IMR-90 (cell line): ENCODE data around the gene TBCD. TPM values are rescaled to one million over a fixed set of nuclear protein-coding genes. Genes with fewer than 3 reads are reported as not detected.

Source experiments
- ATAC-seq: fragments of 200-7000 bp; cut with Tn5 transposase; 2 replicates; pipeline ENCODE4 v1.9.1; 2020; ENCODE audit warnings: low read depth, mild to moderate bottlenecking, moderate library complexity
- BruUV-seq: library from RNA; stranded (reverse); fragments of 400-500 nt; replicated peaks from 2 replicates; lab custom pipeline; 2021; lab: Mats Ljungman, UMichigan
- CTCF ChIA-PET: fragments of 300-600 bp; formaldehyde crosslinking; extraction: SDS; loops from one replicate; lab custom pipeline; 2021; ENCODE audit warnings: antibody characterized with exemption; lab: Yijun Ruan, JAX
- POLR2A ChIA-PET: fragments of 300-600 bp; sonication (Branson Sonifier 250); formaldehyde crosslinking; loops from one replicate; lab custom pipeline; 2022; ENCODE audit warnings: antibody characterized with exemption; ENCODE audit not compliant: unreplicated experiment; lab: Charles Lee
- DNase-seq: peaks from one replicate; pipeline ENCODE4 v3.0.0; 2013
- H2AFZ ChIP-seq: replicated peaks from 2 replicates; pipeline ENCODE3; 2013; ENCODE audit warnings: low read length, mild to moderate bottlenecking; ENCODE audit not compliant: poor library complexity
- H2AK5ac ChIP-seq: 2 replicates; pipeline ENCODE4 v1.6.1; 2013; ENCODE audit warnings: low read depth, low read length, inconsistent platforms
- H2AK9ac ChIP-seq: replicated peaks from 2 replicates; pipeline ENCODE3; 2013; ENCODE audit warnings: mild to moderate bottlenecking, low read depth, low read length, moderate library complexity; ENCODE audit not compliant: poor library complexity
- H2BK120ac ChIP-seq: 2 replicates; pipeline ENCODE4 v1.6.1; 2013; ENCODE audit warnings: low read depth, low read length, inconsistent platforms
- H2BK15ac ChIP-seq: 3 replicates; pipeline ENCODE4 v1.6.1; 2013; ENCODE audit warnings: low read depth, low read length, inconsistent platforms
- H2BK20ac ChIP-seq: 2 replicates; pipeline ENCODE4 v1.6.1; 2013; ENCODE audit warnings: low read depth, mild to moderate bottlenecking, inconsistent platforms, low read length, moderate library complexity
- H2BK5ac ChIP-seq: 2 replicates; pipeline ENCODE4 v1.6.1; 2013; ENCODE audit warnings: mild to moderate bottlenecking, low read depth, low read length, inconsistent platforms; ENCODE audit not compliant: poor library complexity, severe bottlenecking
- H3K14ac ChIP-seq: replicated peaks from 2 replicates; pipeline ENCODE4 v1.6.1; 2013; ENCODE audit warnings: low read depth, low read length, inconsistent platforms
- H3K18ac ChIP-seq: 2 replicates; pipeline ENCODE4 v1.6.1; 2013; ENCODE audit warnings: low read depth, low read length, control low read depth
- H3K23ac ChIP-seq: 2 replicates; pipeline ENCODE4 v1.6.1; 2013; ENCODE audit warnings: low read depth, low read length, inconsistent platforms
- H3K27ac ChIP-seq: 2 replicates; pipeline ENCODE4 v1.5.1; 2013; ENCODE audit warnings: mild to moderate bottlenecking, control low read depth, low read length; ENCODE audit not compliant: insufficient read depth
- H3K27me3 ChIP-seq: 2 replicates; pipeline ENCODE4 v1.6.1; 2013; ENCODE audit warnings: low read length; ENCODE audit not compliant: control insufficient read depth, insufficient read depth
- H3K36me3 ChIP-seq: 2 replicates; pipeline ENCODE4 v1.6.1; 2013; ENCODE audit warnings: low read length, mixed read lengths; ENCODE audit not compliant: control insufficient read depth, insufficient read depth
- H3K4ac ChIP-seq: 2 replicates; pipeline ENCODE4 v1.6.1; 2013; ENCODE audit warnings: low read depth, low read length, inconsistent platforms
- H3K4me1 ChIP-seq: 2 replicates; pipeline ENCODE4 v1.6.1; 2013; ENCODE audit warnings: low read length, mixed read lengths; ENCODE audit not compliant: control insufficient read depth, insufficient read depth
- H3K4me2 ChIP-seq: 2 replicates; pipeline ENCODE4 v1.6.1; 2013; ENCODE audit warnings: low read depth, mild to moderate bottlenecking, control low read depth, low read length, moderate library complexity
- H3K4me3 ChIP-seq: 2 replicates; pipeline ENCODE4 v1.5.1; 2013; ENCODE audit warnings: low read depth, mild to moderate bottlenecking, control low read depth, low read length, moderate library complexity; ENCODE audit not compliant: insufficient read depth
- H3K56ac ChIP-seq: 2 replicates; pipeline ENCODE4 v1.6.1; 2013; ENCODE audit warnings: low read length, inconsistent platforms; ENCODE audit not compliant: insufficient read depth; ENCODE audit errors: extremely low read depth
- H3K79me1 ChIP-seq, 2 experiments: 2 replicates each; pipeline ENCODE4 v1.6.1; 2013; ENCODE audit warnings: low read length in 2 of 2, inconsistent platforms in 1 of 2, low read depth in 1 of 2
- H3K9ac ChIP-seq: 2 replicates; pipeline ENCODE4 v1.6.1; 2013; ENCODE audit warnings: low read depth, low read length, control low read depth
- H3K9me1 ChIP-seq: 2 replicates; pipeline ENCODE4 v1.6.1; 2013; ENCODE audit warnings: low read length, inconsistent platforms; ENCODE audit not compliant: insufficient read depth
- H3K9me3 ChIP-seq: 2 replicates; pipeline ENCODE4 v1.6.1; 2013; ENCODE audit warnings: low read length; ENCODE audit not compliant: control insufficient read depth, insufficient read depth
- H4K20me1 ChIP-seq: 2 replicates; pipeline ENCODE4 v1.6.1; 2013; ENCODE audit warnings: low read length, inconsistent platforms; ENCODE audit not compliant: insufficient read depth
- H4K5ac ChIP-seq: 2 replicates; pipeline ENCODE4 v1.6.1; 2013; ENCODE audit warnings: mild to moderate bottlenecking, low read depth, low read length, control low read depth
- H4K8ac ChIP-seq, 2 experiments: 2 replicates each; pipeline ENCODE4 v1.6.1; 2013; ENCODE audit warnings: low read depth in 2 of 2, low read length in 2 of 2, control low read depth in 1 of 2, inconsistent platforms in 1 of 2
- H4K91ac ChIP-seq: 2 replicates; pipeline ENCODE4 v1.6.1; 2013; ENCODE audit warnings: low read depth, low read length, inconsistent platforms; ENCODE audit not compliant: insufficient read depth
- BHLHE40 ChIP-seq: fragments of 150-350 bp; IDR thresholded peaks from 2 replicates; pipeline ENCODE4 v1.6.1; 2016; ENCODE audit warnings: mild to moderate bottlenecking, low read depth, low read length
- CEBPB ChIP-seq: IDR thresholded peaks from 2 replicates; pipeline ENCODE4 v1.6.1; 2012; ENCODE audit warnings: low read depth, low read length, improper control_type of control experiment
- CHD1 ChIP-seq: IDR thresholded peaks from 2 replicates; pipeline ENCODE4 v1.6.1; 2012; ENCODE audit warnings: low read depth, low read length, improper control_type of control experiment
- FOS ChIP-seq: fragments of 150-350 bp; IDR thresholded peaks from 2 replicates; pipeline ENCODE4 v1.6.1; 2016; ENCODE audit warnings: low read depth, low read length
- MAFK ChIP-seq: IDR thresholded peaks from 2 replicates; pipeline ENCODE4 v1.6.1; 2012; ENCODE audit warnings: low read depth, low read length, improper control_type of control experiment
- MAZ ChIP-seq: IDR thresholded peaks from 2 replicates; pipeline ENCODE4 v1.6.1; 2012; ENCODE audit warnings: low read depth, mild to moderate bottlenecking, low read length, improper control_type of control experiment, moderate library complexity, borderline replicate concordance
- MXI1 ChIP-seq: IDR thresholded peaks from 2 replicates; pipeline ENCODE4 v1.6.1; 2012; ENCODE audit warnings: low read depth, mild to moderate bottlenecking, low read length, moderate library complexity, borderline replicate concordance
- NFE2L2 ChIP-seq: fragments of 150-350 bp; IDR thresholded peaks from 2 replicates; pipeline ENCODE4 v1.6.1; 2016; ENCODE audit warnings: low read depth, mild to moderate bottlenecking, low read length
- POLR2A ChIP-seq: IDR thresholded peaks from 2 replicates; pipeline ENCODE4 v1.6.1; 2012; ENCODE audit warnings: mild to moderate bottlenecking, low read depth, low read length
- RAD21 ChIP-seq: IDR thresholded peaks from 2 replicates; pipeline ENCODE4 v1.6.1; 2012; ENCODE audit warnings: low read length, improper control_type of control experiment
- RCOR1 ChIP-seq: IDR thresholded peaks from 2 replicates; pipeline ENCODE4 v1.6.1; 2012; ENCODE audit warnings: mild to moderate bottlenecking, low read length, improper control_type of control experiment; ENCODE audit not compliant: insufficient replicate concordance
- RFX5 ChIP-seq: IDR thresholded peaks from 2 replicates; pipeline ENCODE4 v1.8.0; 2012; ENCODE audit warnings: low read depth, mild to moderate bottlenecking, low read length, moderate library complexity
- SMC3 ChIP-seq: fragments of 150-350 bp; IDR thresholded peaks from 2 replicates; pipeline ENCODE4 v1.6.1; 2016; ENCODE audit warnings: low read depth, mild to moderate bottlenecking, antibody characterized with exemption, low read length, moderate library complexity
- WGBS, 2 experiments: methylation state at CpG; one replicate each; pipeline versions ENCODE4 v1.1.5 to v1.1.7; 2013; ENCODE audit warnings: missing lambda C conversion rate in 2 of 2; ENCODE audit not compliant: insufficient read length in 1 of 2; ENCODE audit errors: extremely low coverage in 2 of 2; 5-methylcytosine and 5-hydroxymethylcytosine counted together
- dilution Hi-C: fragments of 300-500 bp; cut with HindIII; formaldehyde crosslinking; loops from one replicate; pipeline ENCODE4 v1.14.3; 2018; ENCODE audit warnings: low sequenced_read_pairs; ENCODE audit not compliant: unreplicated experiment
- in situ Hi-C: fragments of 300-500 bp; cut with MboI; formaldehyde crosslinking; loops from 3 replicates; pipeline ENCODE4 v1.14.3; 2019; ENCODE audit warnings: low sequenced_read_pairs, inconsistent platforms, mixed read lengths
- intact Hi-C: fragments of 100-400 bp; cut with micrococcal nuclease; formaldehyde crosslinking; loops from 2 replicates; pipeline ENCODE4 v1.10.0; 2022
- polyA plus RNA-seq, 3 experiments: library from polyadenylated mRNA; depleted of rRNA; stranded (reverse); fragments of >200 nt; gene quantifications; 2 replicates each; pipeline ENCODE4 v1.2.3, GENCODE V29; 2012; ENCODE audit warnings: low replicate concordance in 1 of 3
- total RNA-seq: library from RNA; depleted of rRNA; stranded (reverse); fragments of >200 nt; gene quantifications from 2 replicates; pipeline ENCODE4 v1.2.3, GENCODE V29; 2012
- TF ChIP-seq, protein P1 (sequence below): conservative IDR thresholded peaks from 2 replicates; pipeline ENCODE4 v1.5.1; 2012; ENCODE audit warnings: mild to moderate bottlenecking, low read depth, low read length, improper control_type of control experiment
- TF ChIP-seq, protein P2 (sequence below): fragments of 150-350 bp; IDR thresholded peaks from 2 replicates; pipeline ENCODE4 v1.6.1; 2016; ENCODE audit warnings: low read depth, mild to moderate bottlenecking, low read length, moderate library complexity, borderline replicate concordance
- TF ChIP-seq, protein P3 (sequence below): fragments of 150-350 bp; IDR thresholded peaks from 2 replicates; pipeline ENCODE4 v1.6.1; 2017; ENCODE audit warnings: mild to moderate bottlenecking, antibody characterized with exemption, low read length, low read depth

Gene TBCD
- total and polyA plus RNA-seq, 2 of the 4 experiments (the other 2 are of a cell fraction), result 21.9 to 54.5 TPM

DNA sequence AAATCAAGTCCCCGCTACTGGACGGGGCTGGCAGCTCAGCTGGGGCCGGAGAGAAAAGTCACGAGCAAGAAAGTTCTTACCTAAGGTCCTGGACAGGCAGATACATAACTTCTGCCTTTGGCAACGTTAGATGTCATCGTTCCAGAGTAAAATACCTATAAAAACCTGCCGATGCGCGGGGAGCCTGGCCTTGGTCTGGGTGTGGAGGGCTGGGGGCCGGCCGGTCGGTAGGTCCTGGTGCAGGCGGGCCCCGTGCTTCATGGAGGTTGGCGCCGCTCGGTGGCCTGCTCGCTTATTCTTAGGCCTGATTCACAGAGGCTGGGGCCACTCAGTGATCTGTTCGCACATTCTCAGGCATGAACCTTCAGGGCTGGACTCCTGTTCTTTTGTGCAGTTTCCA is 121.7 kb downstream of the TBCD start:
- peaks cover 4 to 25% of the 10 kb centered on the region in 2 experiments; a peak in 3 of 4 replicates for H3K79me1 ChIP-seq
- POLR2A ChIA-PET, result interaction anchor here (0.6 kb wide), 1 partner anchor 90 kb away, joined by 3 read pairs; no protein-coding TSS in a partner anchor
- H3K4me1 ChIP-seq, result peaks cover 3% of the 10 kb centered on the region; the same call in 1 of the 2 replicates
- no peaks in the 10 kb centered on the region for H4K20me1 ChIP-seq
- H3K27me3 ChIP-seq, result no peaks in the 10 kb centered on the region
- H2BK15ac ChIP-seq, result no peak overlapping the region
- no peak overlapping the region for H3K9ac ChIP-seq
- no peak overlapping the region for H2BK120ac ChIP-seq
- no peak overlapping the region for H3K23ac ChIP-seq
- H3K9me1 ChIP-seq, result no peaks in the 10 kb centered on the region
- no peak overlapping the region for H2AK5ac ChIP-seq
- H3K9me3 ChIP-seq, result no peaks in the 10 kb centered on the region
- no peak overlapping the region for H3K27ac ChIP-seq
- no peak for TF ChIP-seq MXI1
- no peak for TF ChIP-seq FOS
- TF ChIP-seq, protein P1, sequence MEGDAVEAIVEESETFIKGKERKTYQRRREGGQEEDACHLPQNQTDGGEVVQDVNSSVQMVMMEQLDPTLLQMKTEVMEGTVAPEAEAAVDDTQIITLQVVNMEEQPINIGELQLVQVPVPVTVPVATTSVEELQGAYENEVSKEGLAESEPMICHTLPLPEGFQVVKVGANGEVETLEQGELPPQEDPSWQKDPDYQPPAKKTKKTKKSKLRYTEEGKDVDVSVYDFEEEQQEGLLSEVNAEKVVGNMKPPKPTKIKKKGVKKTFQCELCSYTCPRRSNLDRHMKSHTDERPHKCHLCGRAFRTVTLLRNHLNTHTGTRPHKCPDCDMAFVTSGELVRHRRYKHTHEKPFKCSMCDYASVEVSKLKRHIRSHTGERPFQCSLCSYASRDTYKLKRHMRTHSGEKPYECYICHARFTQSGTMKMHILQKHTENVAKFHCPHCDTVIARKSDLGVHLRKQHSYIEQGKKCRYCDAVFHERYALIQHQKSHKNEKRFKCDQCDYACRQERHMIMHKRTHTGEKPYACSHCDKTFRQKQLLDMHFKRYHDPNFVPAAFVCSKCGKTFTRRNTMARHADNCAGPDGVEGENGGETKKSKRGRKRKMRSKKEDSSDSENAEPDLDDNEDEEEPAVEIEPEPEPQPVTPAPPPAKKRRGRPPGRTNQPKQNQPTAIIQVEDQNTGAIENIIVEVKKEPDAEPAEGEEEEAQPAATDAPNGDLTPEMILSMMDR, result no peak
- TF ChIP-seq RCOR1, result no peak
- TF ChIP-seq CHD1, result no peak
- no peak for TF ChIP-seq CEBPB
- TF ChIP-seq, protein P2, sequence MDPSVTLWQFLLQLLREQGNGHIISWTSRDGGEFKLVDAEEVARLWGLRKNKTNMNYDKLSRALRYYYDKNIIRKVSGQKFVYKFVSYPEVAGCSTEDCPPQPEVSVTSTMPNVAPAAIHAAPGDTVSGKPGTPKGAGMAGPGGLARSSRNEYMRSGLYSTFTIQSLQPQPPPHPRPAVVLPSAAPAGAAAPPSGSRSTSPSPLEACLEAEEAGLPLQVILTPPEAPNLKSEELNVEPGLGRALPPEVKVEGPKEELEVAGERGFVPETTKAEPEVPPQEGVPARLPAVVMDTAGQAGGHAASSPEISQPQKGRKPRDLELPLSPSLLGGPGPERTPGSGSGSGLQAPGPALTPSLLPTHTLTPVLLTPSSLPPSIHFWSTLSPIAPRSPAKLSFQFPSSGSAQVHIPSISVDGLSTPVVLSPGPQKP, result no peak
- no peak for TF ChIP-seq MAZ
- no peak for TF ChIP-seq SMC3
- no peak for TF ChIP-seq NFE2L2
- TF ChIP-seq, protein P3, sequence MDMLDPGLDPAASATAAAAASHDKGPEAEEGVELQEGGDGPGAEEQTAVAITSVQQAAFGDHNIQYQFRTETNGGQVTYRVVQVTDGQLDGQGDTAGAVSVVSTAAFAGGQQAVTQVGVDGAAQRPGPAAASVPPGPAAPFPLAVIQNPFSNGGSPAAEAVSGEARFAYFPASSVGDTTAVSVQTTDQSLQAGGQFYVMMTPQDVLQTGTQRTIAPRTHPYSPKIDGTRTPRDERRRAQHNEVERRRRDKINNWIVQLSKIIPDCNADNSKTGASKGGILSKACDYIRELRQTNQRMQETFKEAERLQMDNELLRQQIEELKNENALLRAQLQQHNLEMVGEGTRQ, result no peak
- no peak for TF ChIP-seq POLR2A
- TF ChIP-seq RFX5, result no peak
- TF ChIP-seq RAD21, result no peak
- TF ChIP-seq MAFK, result no peak
- TF ChIP-seq BHLHE40, result no peak
- H2AFZ ChIP-seq, result no peak overlapping the region
- no peak overlapping the region for H3K14ac ChIP-seq
- no peak overlapping the region for H3K4me2 ChIP-seq
- CTCF ChIA-PET, result no interaction called here
- no peak overlapping the region for H3K18ac ChIP-seq
- H3K4ac ChIP-seq, result no peak overlapping the region
- no peak overlapping the region for H3K56ac ChIP-seq
- H3K4me3 ChIP-seq, result no peak overlapping the region
- DNase-seq (no peak), ATAC-seq (no peak)
- no peak overlapping the region for H2AK9ac ChIP-seq
- no peak overlapping the region for H2BK5ac ChIP-seq
- H3K36me3 ChIP-seq, result peaks cover 13% of the 10 kb centered on the region
- 98% methylated on average over 11 of the region's 19 CpGs; no CpG with 5 or more reads in 1 of the 2 experiments for WGBS, 2 experiments
- dilution Hi-C loops (no loop called here), in situ Hi-C loops (no loop called here), intact Hi-C loops (no loop called here)
- H4K8ac ChIP-seq, result no peak overlapping the region
- no peak overlapping the region for H4K5ac ChIP-seq
- H4K91ac ChIP-seq, result no peak overlapping the region
- no TSS peak for BruUV-seq
- no peak overlapping the region for H2BK20ac ChIP-seq
